WTC11 (cell line): ENCODE measurements around the gene PRAF2. TPM values are rescaled to one million over a fixed set of nuclear protein-coding genes. Genes with fewer than 3 reads are reported as not detected.

Experiments
- ATAC-seq: fragments of 200-7000 bp; cut with Tn5 transposase; 2 replicates; pipeline ENCODE4 v1.10.0; 2021; ENCODE audit warnings: mild to moderate bottlenecking, moderate library complexity
- CTCF ChIA-PET: fragments of 300-600 bp; sonication (Branson Sonifier 250); formaldehyde crosslinking; loops from one replicate; lab custom pipeline; 2021; ENCODE audit warnings: antibody characterized with exemption; lab: Charles Lee
- POLR2A ChIA-PET: fragments of 350-600 bp; sonication (Branson Sonifier 250); formaldehyde crosslinking; loops from one replicate; lab custom pipeline; 2021; ENCODE audit warnings: antibody characterized with exemption; lab: Charles Lee
- DNase-seq: peaks from one replicate; pipeline ENCODE4 v3.0.0; 2021; ENCODE audit warnings: low spot score
- H3K27ac Mint-ChIP-seq: 2 replicates; pipeline ENCODE4 v1.8.0; 2021; ENCODE audit warnings: mixed read lengths
- H3K27me3 Mint-ChIP-seq: 2 replicates; pipeline ENCODE4 v1.8.0; 2021; ENCODE audit warnings: low read depth, mild to moderate bottlenecking, moderate library complexity, mixed read lengths
- H3K36me3 Mint-ChIP-seq: 2 replicates; pipeline ENCODE4 v1.8.0; 2021; ENCODE audit warnings: mixed read lengths
- H3K4me1 Mint-ChIP-seq: 2 replicates; pipeline ENCODE4 v1.8.0; 2022; ENCODE audit warnings: mixed read lengths
- H3K4me3 Mint-ChIP-seq: 2 replicates; pipeline ENCODE4 v1.8.0; 2021; ENCODE audit warnings: mild to moderate bottlenecking, moderate library complexity, mixed read lengths
- H3K9me3 Mint-ChIP-seq: 2 replicates; pipeline ENCODE4 v1.8.0; 2021; ENCODE audit warnings: mixed read lengths
- ATF1 ChIP-seq: sonication (generic); formaldehyde crosslinking; IDR thresholded peaks from 2 replicates; pipeline ENCODE4 v1.8.1; 2023; ENCODE audit warnings: mild to moderate bottlenecking, moderate library complexity, missing genetic modification reagents
- CREB1 ChIP-seq: sonication (generic); formaldehyde crosslinking; IDR thresholded peaks from 2 replicates; pipeline ENCODE4 v1.8.0; 2023; ENCODE audit warnings: mild to moderate bottlenecking, missing genetic modification reagents
- EMX1 ChIP-seq: fragments of 250-450 bp; sonication (Bioruptor Pico); IDR thresholded peaks from 2 replicates; pipeline ENCODE4 v1.8.0; 2021; ENCODE audit warnings: mild to moderate bottlenecking
- ETV6 ChIP-seq: sonication (generic); formaldehyde crosslinking; IDR thresholded peaks from 2 replicates; pipeline ENCODE4 v1.8.1; 2022; ENCODE audit warnings: mild to moderate bottlenecking, missing genetic modification reagents
- JAZF1 ChIP-seq: fragments of 250-450 bp; sonication (Bioruptor Pico); IDR thresholded peaks from 2 replicates; pipeline ENCODE4 v1.9.0; 2021; ENCODE audit warnings: moderate library complexity, mild to moderate bottlenecking, inconsistent platforms
- NFE2L1 ChIP-seq: sonication (generic); formaldehyde crosslinking; IDR thresholded peaks from 2 replicates; pipeline ENCODE4 v1.8.1; 2023; ENCODE audit warnings: missing genetic modification reagents
- NR2C2 ChIP-seq: sonication (generic); formaldehyde crosslinking; IDR thresholded peaks from 2 replicates; pipeline ENCODE4 v1.8.0; 2022; ENCODE audit warnings: mild to moderate bottlenecking, missing genetic modification reagents
- NR3C1 ChIP-seq: sonication (generic); formaldehyde crosslinking; conservative IDR thresholded peaks from 2 replicates; pipeline ENCODE4 v1.8.1; 2023; ENCODE audit warnings: low read depth, mild to moderate bottlenecking, missing genetic modification reagents
- OVOL2 ChIP-seq: fragments of 250-450 bp; sonication (Bioruptor Pico); IDR thresholded peaks from 2 replicates; pipeline ENCODE4 v1.9.0; 2021; ENCODE audit warnings: mild to moderate bottlenecking, borderline replicate concordance
- SMAD3 ChIP-seq: sonication (generic); formaldehyde crosslinking; IDR thresholded peaks from 2 replicates; pipeline ENCODE4 v1.8.0; 2022; ENCODE audit warnings: missing genetic modification reagents, mild to moderate bottlenecking, borderline replicate concordance
- SMAD4 ChIP-seq: sonication (generic); formaldehyde crosslinking; IDR thresholded peaks from 2 replicates; pipeline ENCODE4 v1.8.0; 2022; ENCODE audit warnings: mild to moderate bottlenecking, missing genetic modification reagents
- SOX15 ChIP-seq: fragments of 250-450 bp; sonication (Bioruptor Pico); IDR thresholded peaks from 2 replicates; pipeline ENCODE4 v1.9.0; 2021; ENCODE audit warnings: mild to moderate bottlenecking
- SP1 ChIP-seq: sonication (generic); formaldehyde crosslinking; conservative IDR thresholded peaks from 2 replicates; pipeline ENCODE4 v1.8.1; 2022; ENCODE audit warnings: missing genetic modification reagents
- ZBTB21 ChIP-seq: sonication (generic); formaldehyde crosslinking; IDR thresholded peaks from 2 replicates; pipeline ENCODE4 v1.8.1; 2023; ENCODE audit warnings: mild to moderate bottlenecking, missing genetic modification reagents, borderline replicate concordance
- ZNF219 ChIP-seq: sonication (generic); formaldehyde crosslinking; IDR thresholded peaks from 2 replicates; pipeline ENCODE4 v1.8.0; 2023; ENCODE audit warnings: missing genetic modification reagents, mild to moderate bottlenecking, borderline replicate concordance
- ZNF423 ChIP-seq: fragments of 250-450 bp; sonication (Bioruptor Pico); IDR thresholded peaks from 2 replicates; pipeline ENCODE4 v2.1.2; 2022; ENCODE audit warnings: mild to moderate bottlenecking, moderate library complexity
- total RNA-seq: library from RNA; stranded (reverse); gene quantifications from 3 replicates; pipeline ENCODE4 v1.2.3, GENCODE V29; 2021
- TF ChIP-seq, protein P1 (sequence below): sonication (generic); formaldehyde crosslinking; IDR thresholded peaks from 2 replicates; pipeline ENCODE4 v1.8.1; 2023; ENCODE audit warnings: mild to moderate bottlenecking, missing genetic modification reagents, borderline replicate concordance
- TF ChIP-seq, protein P2 (sequence below): sonication (generic); formaldehyde crosslinking; conservative IDR thresholded peaks from 2 replicates; pipeline ENCODE4 v1.8.1; 2022; ENCODE audit warnings: mild to moderate bottlenecking, missing genetic modification reagents
- TF ChIP-seq, protein P3 (sequence below): sonication (generic); formaldehyde crosslinking; IDR thresholded peaks from 2 replicates; pipeline ENCODE4 v1.8.1; 2022; ENCODE audit warnings: mild to moderate bottlenecking, missing genetic modification reagents, moderate library complexity, borderline replicate concordance
- TF ChIP-seq, protein P4 (sequence below): sonication (generic); formaldehyde crosslinking; IDR thresholded peaks from 2 replicates; pipeline ENCODE4 v1.8.1; 2022; ENCODE audit warnings: mild to moderate bottlenecking, moderate library complexity, missing genetic modification reagents
- TF ChIP-seq, protein P5 (sequence below): sonication (generic); formaldehyde crosslinking; IDR thresholded peaks from 2 replicates; pipeline ENCODE4 v1.8.1; 2023; ENCODE audit warnings: mild to moderate bottlenecking, missing genetic modification reagents
- TF ChIP-seq, protein P6 (sequence below): fragments of 250-450 bp; sonication (Bioruptor Pico); IDR thresholded peaks from 2 replicates; pipeline ENCODE4 v1.9.0; 2021; ENCODE audit warnings: mild to moderate bottlenecking
- TF ChIP-seq, protein P7 (sequence below): sonication (generic); formaldehyde crosslinking; IDR thresholded peaks from 2 replicates; pipeline ENCODE4 v1.8.1; 2022; ENCODE audit warnings: missing genetic modification reagents, borderline replicate concordance

The PRAF2 gene
- total RNA-seq, 1 experiment from 2014 or later = 14.8 TPM

DNA sequence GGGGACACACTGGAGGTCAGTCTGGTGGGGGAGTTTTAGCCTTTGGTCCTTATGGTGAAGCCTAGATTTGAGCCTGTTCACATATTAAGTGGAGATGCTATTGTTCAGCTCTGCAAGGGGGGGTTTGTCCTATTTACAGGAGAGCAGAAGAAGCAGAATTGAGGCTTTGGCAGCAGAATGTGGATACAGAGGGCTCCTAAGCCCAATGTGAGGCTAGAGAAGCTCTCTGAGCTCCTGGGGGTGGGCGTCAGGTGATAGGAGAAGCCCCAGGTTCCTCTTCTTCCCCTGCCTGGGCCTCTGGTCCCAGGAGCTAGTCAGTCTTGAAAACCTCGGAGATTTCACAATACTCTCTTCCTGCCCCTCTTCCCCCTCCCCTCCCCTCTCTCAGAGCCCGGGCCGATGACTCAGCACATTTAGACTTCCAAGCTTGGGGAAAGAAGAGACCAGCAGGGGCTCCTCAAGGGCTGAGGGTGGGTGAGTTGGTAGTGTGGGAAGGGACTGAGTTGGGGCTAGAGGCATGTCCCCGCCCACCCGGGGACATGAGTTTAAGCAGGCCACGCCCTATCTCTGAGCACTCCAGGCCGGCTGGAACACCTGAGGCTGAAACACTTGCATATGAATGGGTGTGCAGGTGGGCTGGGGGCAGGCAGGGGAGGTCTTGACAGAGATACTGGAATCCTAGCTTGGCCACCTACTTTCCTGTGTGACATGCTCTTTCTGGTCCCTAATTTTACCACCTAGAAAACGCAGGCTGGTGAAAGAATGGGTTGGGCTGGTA is 34.0 kb downstream of the PRAF2 start:
- CTCF ChIA-PET = interaction anchor here (0.9 to 2.5 kb wide), 5 partner anchors 38 to 116 kb away, joined by 3 to 13 read pairs (median 3); partner anchors contain the start of genes GRIPAP1 and KCND1

DNA sequence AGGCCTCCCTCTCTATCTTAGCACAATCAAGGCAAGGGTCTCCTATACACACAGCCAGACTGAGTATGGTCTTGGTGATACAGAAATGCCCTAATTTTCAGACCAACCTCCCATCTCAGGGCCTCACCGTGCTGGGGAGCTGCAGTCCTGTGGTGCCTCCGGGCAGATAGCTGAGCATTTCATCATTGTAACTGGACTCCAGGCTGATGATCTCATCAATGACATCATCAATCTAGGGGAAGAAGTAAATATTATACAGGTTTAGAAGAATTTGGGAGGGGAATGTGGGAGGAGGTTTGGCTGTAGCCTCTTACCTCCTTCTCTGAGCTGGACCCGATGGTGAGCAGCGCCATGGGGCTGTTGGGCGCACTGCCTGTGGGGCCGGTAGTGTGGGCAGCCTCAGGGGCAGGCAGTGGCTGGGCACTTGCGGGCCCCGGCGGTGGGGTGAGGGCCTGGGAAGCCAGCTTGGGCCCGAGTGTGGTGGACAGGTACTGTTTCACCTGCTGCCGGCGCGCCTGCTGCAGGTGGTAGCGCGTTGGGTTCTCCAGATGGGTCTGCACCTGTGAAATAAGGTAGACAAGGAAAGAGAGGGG is 35.8 kb downstream of the PRAF2 start:
- no peak for ATAC-seq
- ChIA-PET POLR2A (no interaction called here), CTCF (no interaction called here)
- no peak for DNase-seq
- H3K27me3 Mint-ChIP-seq = no peaks in the 10 kb centered on the region
- TF ChIP-seq, protein P1, sequence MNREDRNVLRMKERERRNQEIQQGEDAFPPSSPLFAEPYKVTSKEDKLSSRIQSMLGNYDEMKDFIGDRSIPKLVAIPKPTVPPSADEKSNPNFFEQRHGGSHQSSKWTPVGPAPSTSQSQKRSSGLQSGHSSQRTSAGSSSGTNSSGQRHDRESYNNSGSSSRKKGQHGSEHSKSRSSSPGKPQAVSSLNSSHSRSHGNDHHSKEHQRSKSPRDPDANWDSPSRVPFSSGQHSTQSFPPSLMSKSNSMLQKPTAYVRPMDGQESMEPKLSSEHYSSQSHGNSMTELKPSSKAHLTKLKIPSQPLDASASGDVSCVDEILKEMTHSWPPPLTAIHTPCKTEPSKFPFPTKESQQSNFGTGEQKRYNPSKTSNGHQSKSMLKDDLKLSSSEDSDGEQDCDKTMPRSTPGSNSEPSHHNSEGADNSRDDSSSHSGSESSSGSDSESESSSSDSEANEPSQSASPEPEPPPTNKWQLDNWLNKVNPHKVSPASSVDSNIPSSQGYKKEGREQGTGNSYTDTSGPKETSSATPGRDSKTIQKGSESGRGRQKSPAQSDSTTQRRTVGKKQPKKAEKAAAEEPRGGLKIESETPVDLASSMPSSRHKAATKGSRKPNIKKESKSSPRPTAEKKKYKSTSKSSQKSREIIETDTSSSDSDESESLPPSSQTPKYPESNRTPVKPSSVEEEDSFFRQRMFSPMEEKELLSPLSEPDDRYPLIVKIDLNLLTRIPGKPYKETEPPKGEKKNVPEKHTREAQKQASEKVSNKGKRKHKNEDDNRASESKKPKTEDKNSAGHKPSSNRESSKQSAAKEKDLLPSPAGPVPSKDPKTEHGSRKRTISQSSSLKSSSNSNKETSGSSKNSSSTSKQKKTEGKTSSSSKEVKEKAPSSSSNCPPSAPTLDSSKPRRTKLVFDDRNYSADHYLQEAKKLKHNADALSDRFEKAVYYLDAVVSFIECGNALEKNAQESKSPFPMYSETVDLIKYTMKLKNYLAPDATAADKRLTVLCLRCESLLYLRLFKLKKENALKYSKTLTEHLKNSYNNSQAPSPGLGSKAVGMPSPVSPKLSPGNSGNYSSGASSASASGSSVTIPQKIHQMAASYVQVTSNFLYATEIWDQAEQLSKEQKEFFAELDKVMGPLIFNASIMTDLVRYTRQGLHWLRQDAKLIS (CRISPR knock-in tag) = no peak
- TF ChIP-seq, protein P2, sequence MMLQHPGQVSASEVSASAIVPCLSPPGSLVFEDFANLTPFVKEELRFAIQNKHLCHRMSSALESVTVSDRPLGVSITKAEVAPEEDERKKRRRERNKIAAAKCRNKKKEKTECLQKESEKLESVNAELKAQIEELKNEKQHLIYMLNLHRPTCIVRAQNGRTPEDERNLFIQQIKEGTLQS = no peak
- TF ChIP-seq, protein P3, sequence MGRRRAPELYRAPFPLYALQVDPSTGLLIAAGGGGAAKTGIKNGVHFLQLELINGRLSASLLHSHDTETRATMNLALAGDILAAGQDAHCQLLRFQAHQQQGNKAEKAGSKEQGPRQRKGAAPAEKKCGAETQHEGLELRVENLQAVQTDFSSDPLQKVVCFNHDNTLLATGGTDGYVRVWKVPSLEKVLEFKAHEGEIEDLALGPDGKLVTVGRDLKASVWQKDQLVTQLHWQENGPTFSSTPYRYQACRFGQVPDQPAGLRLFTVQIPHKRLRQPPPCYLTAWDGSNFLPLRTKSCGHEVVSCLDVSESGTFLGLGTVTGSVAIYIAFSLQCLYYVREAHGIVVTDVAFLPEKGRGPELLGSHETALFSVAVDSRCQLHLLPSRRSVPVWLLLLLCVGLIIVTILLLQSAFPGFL (CRISPR knock-in tag) = no peak
- TF ChIP-seq, protein P4, sequence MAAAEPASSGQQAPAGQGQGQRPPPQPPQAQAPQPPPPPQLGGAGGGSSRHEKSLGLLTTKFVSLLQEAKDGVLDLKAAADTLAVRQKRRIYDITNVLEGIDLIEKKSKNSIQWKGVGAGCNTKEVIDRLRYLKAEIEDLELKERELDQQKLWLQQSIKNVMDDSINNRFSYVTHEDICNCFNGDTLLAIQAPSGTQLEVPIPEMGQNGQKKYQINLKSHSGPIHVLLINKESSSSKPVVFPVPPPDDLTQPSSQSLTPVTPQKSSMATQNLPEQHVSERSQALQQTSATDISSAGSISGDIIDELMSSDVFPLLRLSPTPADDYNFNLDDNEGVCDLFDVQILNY (CRISPR knock-in tag) = no peak
- TF ChIP-seq SMAD3 (no peak), SMAD4 (CRISPR knock-in tag) (no peak), CREB1 (CRISPR knock-in tag) (no peak), ZBTB21 (CRISPR knock-in tag) (no peak), ZNF219 (CRISPR knock-in tag) (no peak), SOX15 (CRISPR knock-in tag) (no peak), NR3C1 (CRISPR knock-in tag) (no peak), NR2C2 (CRISPR knock-in tag) (no peak), OVOL2 (CRISPR knock-in tag) (no peak), ATF1 (CRISPR knock-in tag) (no peak)
- TF ChIP-seq, protein P5, sequence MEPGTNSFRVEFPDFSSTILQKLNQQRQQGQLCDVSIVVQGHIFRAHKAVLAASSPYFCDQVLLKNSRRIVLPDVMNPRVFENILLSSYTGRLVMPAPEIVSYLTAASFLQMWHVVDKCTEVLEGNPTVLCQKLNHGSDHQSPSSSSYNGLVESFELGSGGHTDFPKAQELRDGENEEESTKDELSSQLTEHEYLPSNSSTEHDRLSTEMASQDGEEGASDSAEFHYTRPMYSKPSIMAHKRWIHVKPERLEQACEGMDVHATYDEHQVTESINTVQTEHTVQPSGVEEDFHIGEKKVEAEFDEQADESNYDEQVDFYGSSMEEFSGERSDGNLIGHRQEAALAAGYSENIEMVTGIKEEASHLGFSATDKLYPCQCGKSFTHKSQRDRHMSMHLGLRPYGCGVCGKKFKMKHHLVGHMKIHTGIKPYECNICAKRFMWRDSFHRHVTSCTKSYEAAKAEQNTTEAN (CRISPR knock-in tag) = no peak
- TF ChIP-seq, protein P6, sequence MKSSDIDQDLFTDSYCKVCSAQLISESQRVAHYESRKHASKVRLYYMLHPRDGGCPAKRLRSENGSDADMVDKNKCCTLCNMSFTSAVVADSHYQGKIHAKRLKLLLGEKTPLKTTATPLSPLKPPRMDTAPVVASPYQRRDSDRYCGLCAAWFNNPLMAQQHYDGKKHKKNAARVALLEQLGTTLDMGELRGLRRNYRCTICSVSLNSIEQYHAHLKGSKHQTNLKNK = no peak
- H3K9me3 Mint-ChIP-seq = no peaks in the 10 kb centered on the region
- peak overlapping the region; percentile 87; the same call in 1 of the 2 replicates for H3K27ac Mint-ChIP-seq
- H3K4me1 Mint-ChIP-seq = peaks cover 22% of the 10 kb centered on the region
- H3K36me3 Mint-ChIP-seq = peaks cover 41% of the 10 kb centered on the region
- H3K4me3 Mint-ChIP-seq = no peak overlapping the region

More for the DNA sequence above, 34.0 kb downstream of the PRAF2 start:
- DNase-seq (peak; percentile 85), ATAC-seq (peak; percentile 72)
- peaks cover 24% of the 10 kb centered on the region for H3K36me3 Mint-ChIP-seq
- no peak for TF ChIP-seq JAZF1 (CRISPR knock-in tag)
- TF ChIP-seq, protein P7, sequence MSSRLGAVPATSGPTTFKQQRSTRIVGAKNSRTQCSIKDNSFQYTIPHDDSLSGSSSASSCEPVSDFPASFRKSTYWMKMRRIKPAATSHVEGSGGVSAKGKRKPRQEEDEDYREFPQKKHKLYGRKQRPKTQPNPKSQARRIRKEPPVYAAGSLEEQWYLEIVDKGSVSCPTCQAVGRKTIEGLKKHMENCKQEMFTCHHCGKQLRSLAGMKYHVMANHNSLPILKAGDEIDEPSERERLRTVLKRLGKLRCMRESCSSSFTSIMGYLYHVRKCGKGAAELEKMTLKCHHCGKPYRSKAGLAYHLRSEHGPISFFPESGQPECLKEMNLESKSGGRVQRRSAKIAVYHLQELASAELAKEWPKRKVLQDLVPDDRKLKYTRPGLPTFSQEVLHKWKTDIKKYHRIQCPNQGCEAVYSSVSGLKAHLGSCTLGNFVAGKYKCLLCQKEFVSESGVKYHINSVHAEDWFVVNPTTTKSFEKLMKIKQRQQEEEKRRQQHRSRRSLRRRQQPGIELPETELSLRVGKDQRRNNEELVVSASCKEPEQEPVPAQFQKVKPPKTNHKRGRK (CRISPR knock-in tag) = no peak
- TF ChIP-seq, protein P5 (CRISPR knock-in tag) = no peak
- no peak for TF ChIP-seq EMX1
- no peak for TF ChIP-seq ETV6 (CRISPR knock-in tag)
- peak; percentile 36; the same call in 1 of the 2 replicates for TF ChIP-seq SP1
- TF ChIP-seq ZNF423 = peak; percentile 41; the same call in 1 of the 2 replicates
- TF ChIP-seq NFE2L1 = peak; percentile 83
- peaks cover 29% of the 10 kb centered on the region for H3K4me1 Mint-ChIP-seq
- POLR2A ChIA-PET = interaction anchor here (0.7 to 2.2 kb wide), 3 partner anchors 9 to 37 kb away, joined by 3 to 8 read pairs (median 4); no protein-coding TSS in a partner anchor
- peak overlapping the region; percentile 100 for H3K27ac Mint-ChIP-seq
- H3K9me3 Mint-ChIP-seq = no peaks in the 10 kb centered on the region
- H3K4me3 Mint-ChIP-seq = peak overlapping the region; percentile 88
- no peaks in the 10 kb centered on the region for H3K27me3 Mint-ChIP-seq
